HG03571 (cell line): ENCODE data around the gene ALDH1L2.

Experiments used
- ATAC-seq: cut with Tn5 transposase; IDR thresholded peaks from one replicate; pipeline ENCODE4 v1.9.1; 2021; ENCODE audit not compliant: unreplicated experiment

The ALDH1L2 gene

GRCh38 chr12:105036937-105037649 is 47.2 kb downstream of the ALDH1L2 start:
- no peak for ATAC-seq

GRCh38 chr12:105033851-105034250 is 50.4 kb downstream of the ALDH1L2 start:
- no peak for ATAC-seq

- ATAC-seq: no peak
Measured at GRCh38 chr12:105032703-105033357, 51.4 kb downstream of the ALDH1L2 start.

- peak; percentile 91 for ATAC-seq
Measured at GRCh38 chr12:105030820-105031807, 53.1 kb downstream of the ALDH1L2 start.

GRCh38 chr12:105026411-105026810 is 57.8 kb downstream of the ALDH1L2 start:
- ATAC-seq: no peak

- ATAC-seq: no peak
Measured at GRCh38 chr12:105025890-105026289, 58.4 kb downstream of the ALDH1L2 start.

- ATAC-seq: no peak
Measured at GRCh38 chr12:105024928-105025327, 59.3 kb downstream of the ALDH1L2 start.

GRCh38 chr12:105020241-105020962 is 63.9 kb downstream of the ALDH1L2 start:
- ATAC-seq: no peak

- no peak for ATAC-seq
Measured at GRCh38 chr12:105018776-105019175, 65.5 kb downstream of the ALDH1L2 start.

GRCh38 chr12:105018012-105018411 is 66.2 kb downstream of the ALDH1L2 start:
- ATAC-seq: no peak

GRCh38 chr12:105015543-105015942 is 68.7 kb downstream of the ALDH1L2 start:
- no peak for ATAC-seq

- ATAC-seq: no peak
Measured at GRCh38 chr12:105014603-105015002, 69.7 kb downstream of the ALDH1L2 start.

- ATAC-seq: no peak
Measured at GRCh38 chr12:105013892-105014291, 70.4 kb downstream of the ALDH1L2 start.

GRCh38 chr12:105001476-105001875 is 82.8 kb downstream of the ALDH1L2 start:
- no peak for ATAC-seq

- ATAC-seq: no peak
Measured at GRCh38 chr12:104999347-104999685, 84.9 kb downstream of the ALDH1L2 start.

GRCh38 chr12:104998423-104999346 is 85.6 kb downstream of the ALDH1L2 start:
- ATAC-seq: no peak

GRCh38 chr12:104997541-104997940 is 86.7 kb downstream of the ALDH1L2 start:
- no peak for ATAC-seq

- no peak for ATAC-seq
Measured at GRCh38 chr12:104994336-104994735, 89.9 kb downstream of the ALDH1L2 start.

- ATAC-seq: no peak
Measured at GRCh38 chr12:104991565-104992128, 92.6 kb downstream of the ALDH1L2 start.
